Liver (tissue), 9 donors: ENCODE measurements around the gene ADAMTS19. TPM values are rescaled to one million over a fixed set of nuclear protein-coding genes. Genes with fewer than 3 reads are reported as not detected.

Experiments
- DNase-seq: peaks from one replicate; pipeline ENCODE4 v3.0.0-alpha.2; 2017; ENCODE audit warnings: low spot score
- H3K27ac ChIP-seq, 2 donors: one replicate each; pipeline ENCODE4 v1.7.0; 2013; ENCODE audit warnings: inconsistent platforms in 2 of 2, low read length in 2 of 2, control low read depth in 1 of 2, low read depth in 1 of 2, mild to moderate bottlenecking in 1 of 2
- H3K27me3 ChIP-seq, 4 donors: one replicate each; pipeline versions ENCODE4 v1.6.1 to v1.7.0; 2013; ENCODE audit warnings: low read length in 3 of 4, inconsistent platforms in 1 of 4, mild to moderate bottlenecking in 1 of 4, moderate library complexity in 1 of 4; ENCODE audit not compliant: control insufficient read depth in 4 of 4, insufficient read depth in 4 of 4
- H3K36me3 ChIP-seq, 4 donors: one replicate each; pipeline versions ENCODE4 v1.6.1 to v1.7.0; 2013; ENCODE audit warnings: low read length in 3 of 4, mild to moderate bottlenecking in 3 of 4, low read depth in 1 of 4, moderate library complexity in 1 of 4; ENCODE audit not compliant: control insufficient read depth in 4 of 4, insufficient read depth in 3 of 4
- H3K4me1 ChIP-seq, 4 donors: one replicate each; pipeline versions ENCODE4 v1.6.1 to v1.7.0; 2013; ENCODE audit warnings: low read length in 3 of 4, mild to moderate bottlenecking in 3 of 4, moderate library complexity in 1 of 4; ENCODE audit not compliant: control insufficient read depth in 4 of 4, insufficient read depth in 4 of 4
- H3K4me3 ChIP-seq, 3 donors: one replicate each; pipeline versions ENCODE4 v1.6.1 to v1.7.0; 2013; ENCODE audit warnings: low read length in 3 of 3, control low read depth in 1 of 3, low read depth in 1 of 3, mild to moderate bottlenecking in 1 of 3
- H3K9ac ChIP-seq, 2 donors: one replicate each; pipeline ENCODE4 v1.7.0; 2013; ENCODE audit warnings: low read length in 2 of 2, mild to moderate bottlenecking in 2 of 2, moderate library complexity in 2 of 2, control low read depth in 1 of 2, low read depth in 1 of 2
- H3K9me3 ChIP-seq, 4 donors: one replicate each; pipeline versions ENCODE4 v1.6.1 to v1.7.0; 2013; ENCODE audit warnings: low read length in 3 of 4; ENCODE audit not compliant: control insufficient read depth in 4 of 4
- EGR1 ChIP-seq, 2 donors: IDR thresholded peaks; 2 replicates each; pipeline ENCODE4 v1.6.1; 2016 to 2018; ENCODE audit warnings: antibody characterized with exemption in 2 of 2, low read depth in 2 of 2
- FOXA1 ChIP-seq: IDR thresholded peaks from 2 replicates; pipeline ENCODE4 v1.6.1; 2016; ENCODE audit warnings: antibody characterized with exemption
- FOXA2 ChIP-seq: IDR thresholded peaks from 2 replicates; pipeline ENCODE4 v1.6.1; 2016; ENCODE audit warnings: antibody characterized with exemption
- GABPA ChIP-seq, 2 donors: IDR thresholded peaks in 1 of 2; conservative IDR thresholded peaks in 1 of 2; 2 replicates each; pipeline ENCODE4 v1.6.1; 2016; ENCODE audit warnings: antibody characterized with exemption in 2 of 2, mild to moderate bottlenecking in 1 of 2, moderate library complexity in 1 of 2
- HNF4A ChIP-seq, 2 donors: conservative IDR thresholded peaks; 2 replicates each; pipeline ENCODE4 v1.6.1; 2016; ENCODE audit warnings: antibody characterized with exemption in 2 of 2, mild to moderate bottlenecking in 2 of 2
- HNF4G ChIP-seq: IDR thresholded peaks from 2 replicates; pipeline ENCODE4 v1.6.1; 2016; ENCODE audit warnings: antibody characterized with exemption
- JUND ChIP-seq, 2 donors: IDR thresholded peaks; 2 replicates each; pipeline ENCODE4 v1.6.1; 2016; ENCODE audit warnings: antibody characterized with exemption in 2 of 2
- MAX ChIP-seq: IDR thresholded peaks from 2 replicates; pipeline ENCODE4 v1.6.1; 2016; ENCODE audit warnings: antibody characterized with exemption
- NR2F2 ChIP-seq: IDR thresholded peaks from 2 replicates; pipeline ENCODE4 v1.6.1; 2016; ENCODE audit warnings: antibody characterized with exemption
- RXRA ChIP-seq, 2 donors: IDR thresholded peaks; 2 replicates each; pipeline ENCODE4 v1.6.1; 2017 to 2018; ENCODE audit warnings: antibody characterized with exemption in 2 of 2, mild to moderate bottlenecking in 1 of 2
- SP1 ChIP-seq: IDR thresholded peaks from 2 replicates; pipeline ENCODE4 v1.6.1; 2018; ENCODE audit warnings: antibody characterized with exemption, mild to moderate bottlenecking
- TAF1 ChIP-seq: conservative IDR thresholded peaks from 2 replicates; pipeline ENCODE4 v1.6.1; 2016; ENCODE audit warnings: antibody characterized with exemption, mild to moderate bottlenecking
- YY1 ChIP-seq: IDR thresholded peaks from 2 replicates; pipeline ENCODE4 v1.6.1; 2016; ENCODE audit warnings: antibody characterized with exemption, mild to moderate bottlenecking
- WGBS: extraction: QIAGEN DNeasy Blood & Tissue Kit; methylation state at CpG from one replicate; pipeline ENCODE4 v1.1.7; 2013; 5-methylcytosine and 5-hydroxymethylcytosine counted together
- polyA plus RNA-seq, 2 donors: library from polyadenylated mRNA; stranded (reverse) in 1 of 2; unstranded in 1 of 2; fragments of 200-250 nt in 1 of 2; fragments of >200 nt in 1 of 2; fragmentation: Nextera tagmentation in 1 of 2; extraction: Ambion mirVana in 1 of 2; gene quantifications; one replicate each; pipeline versions ENCODE4 v1.2.1 to v1.2.3, GENCODE V29; 2013 to 2015
- total RNA-seq, 2 donors: library from RNA; depleted of rRNA; stranded (reverse); fragments of >200 nt; gene quantifications; one replicate each; pipeline ENCODE4 v1.2.3, GENCODE V29; 2014
- TF ChIP-seq, protein P1 (sequence below): IDR thresholded peaks from 2 replicates; pipeline ENCODE4 v1.6.1; 2016; ENCODE audit warnings: antibody characterized with exemption, mild to moderate bottlenecking
- donor health status: healthy.
- donor health status: healthy.
- donor health status: healthy.
- donor health status: healthy.
- donor health status: healthy.

ADAMTS19 gene
- total and polyA plus RNA-seq, 4 donors = 0.09 TPM; not detected in 3

- TF ChIP-seq TAF1 (no peak), RXRA (IDR thresholded peaks at IDR 0.05) (no peak), YY1 (no peak), FOXA2 (no peak), SP1 (no peak)
- TF ChIP-seq, protein P1, sequence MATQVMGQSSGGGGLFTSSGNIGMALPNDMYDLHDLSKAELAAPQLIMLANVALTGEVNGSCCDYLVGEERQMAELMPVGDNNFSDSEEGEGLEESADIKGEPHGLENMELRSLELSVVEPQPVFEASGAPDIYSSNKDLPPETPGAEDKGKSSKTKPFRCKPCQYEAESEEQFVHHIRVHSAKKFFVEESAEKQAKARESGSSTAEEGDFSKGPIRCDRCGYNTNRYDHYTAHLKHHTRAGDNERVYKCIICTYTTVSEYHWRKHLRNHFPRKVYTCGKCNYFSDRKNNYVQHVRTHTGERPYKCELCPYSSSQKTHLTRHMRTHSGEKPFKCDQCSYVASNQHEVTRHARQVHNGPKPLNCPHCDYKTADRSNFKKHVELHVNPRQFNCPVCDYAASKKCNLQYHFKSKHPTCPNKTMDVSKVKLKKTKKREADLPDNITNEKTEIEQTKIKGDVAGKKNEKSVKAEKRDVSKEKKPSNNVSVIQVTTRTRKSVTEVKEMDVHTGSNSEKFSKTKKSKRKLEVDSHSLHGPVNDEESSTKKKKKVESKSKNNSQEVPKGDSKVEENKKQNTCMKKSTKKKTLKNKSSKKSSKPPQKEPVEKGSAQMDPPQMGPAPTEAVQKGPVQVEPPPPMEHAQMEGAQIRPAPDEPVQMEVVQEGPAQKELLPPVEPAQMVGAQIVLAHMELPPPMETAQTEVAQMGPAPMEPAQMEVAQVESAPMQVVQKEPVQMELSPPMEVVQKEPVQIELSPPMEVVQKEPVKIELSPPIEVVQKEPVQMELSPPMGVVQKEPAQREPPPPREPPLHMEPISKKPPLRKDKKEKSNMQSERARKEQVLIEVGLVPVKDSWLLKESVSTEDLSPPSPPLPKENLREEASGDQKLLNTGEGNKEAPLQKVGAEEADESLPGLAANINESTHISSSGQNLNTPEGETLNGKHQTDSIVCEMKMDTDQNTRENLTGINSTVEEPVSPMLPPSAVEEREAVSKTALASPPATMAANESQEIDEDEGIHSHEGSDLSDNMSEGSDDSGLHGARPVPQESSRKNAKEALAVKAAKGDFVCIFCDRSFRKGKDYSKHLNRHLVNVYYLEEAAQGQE = no peak
- H3K27me3 ChIP-seq = no peaks in the 10 kb centered on the region
- no peaks in the 10 kb centered on the region for H3K36me3 ChIP-seq
- no peak overlapping the region for H3K27ac ChIP-seq
- H3K4me3 ChIP-seq = no peak overlapping the region
- H3K4me1 ChIP-seq = no peaks in the 10 kb centered on the region
- no peak overlapping the region for H3K9ac ChIP-seq
- WGBS = 61% methylated on average over 2 of the region's 2 CpGs
- no peak for DNase-seq
- no peaks in the 10 kb centered on the region for H3K9me3 ChIP-seq
These were observed 133.4 kb downstream of the ADAMTS19 start for GRCh38 chr5:129593525-129593924.

- no peaks in the 10 kb centered on the region for H3K27me3 ChIP-seq
- H3K4me3 ChIP-seq = no peak overlapping the region
- no peak for DNase-seq
- WGBS = 81% methylated on average over 2 of the region's 2 CpGs
- H3K9me3 ChIP-seq = no peaks in the 10 kb centered on the region
- no peak for TF ChIP-seq FOXA1
- TF ChIP-seq GABPA (IDR thresholded peaks at IDR 0.05 in 1 of 2, conservative IDR thresholded peaks at IDR 0.05 in 1 of 2) = no peak
- TF ChIP-seq TAF1 = no peak
- TF ChIP-seq, protein P1 = no peak
- no peak for TF ChIP-seq MAX
- TF ChIP-seq HNF4A (conservative IDR thresholded peaks at IDR 0.05) = no peak
- no peak for TF ChIP-seq NR2F2
- no peak for TF ChIP-seq JUND (IDR thresholded peaks at IDR 0.05)
- no peak for TF ChIP-seq HNF4G
- no peak for TF ChIP-seq YY1
- no peak for TF ChIP-seq EGR1 (IDR thresholded peaks at IDR 0.05; ENCODE audit: low read depth in 2 of 2)
- TF ChIP-seq RXRA (IDR thresholded peaks at IDR 0.05) = no peak
- H3K36me3 ChIP-seq = no peaks in the 10 kb centered on the region
- H3K4me1 ChIP-seq = no peaks in the 10 kb centered on the region
- H3K9ac ChIP-seq = no peak overlapping the region
- no peak overlapping the region for H3K27ac ChIP-seq
These were observed 141.5 kb downstream of the ADAMTS19 start for GRCh38 chr5:129601576-129601975.
